Lower lobe of right lung (tissue), 2 donors: ENCODE data around the gene OSTM1. TPM values are rescaled to one million over a fixed set of nuclear protein-coding genes. Genes with fewer than 3 reads are reported as not detected.
A peak's percentile ranks its signal among the peaks of the same experiment; 100 is the strongest.

Experiments
- ATAC-seq, 2 donors: fragments of 200-7000 bp; cut with Tn5 transposase; one replicate each; pipeline ENCODE4 v1.9.1; 2020 to 2022; ENCODE audit warnings: mild to moderate bottlenecking in 2 of 2, moderate library complexity in 2 of 2
- DNase-seq: peaks from one replicate; pipeline ENCODE4 v3.0.0-alpha.2; 2020
- H3K27ac ChIP-seq: fragments of 200-600 bp; one replicate; pipeline ENCODE4 v1.8.0; 2022
- H3K27me3 ChIP-seq: fragments of 200-600 bp; one replicate; pipeline ENCODE4 v1.8.0; 2022; ENCODE audit warnings: low read depth
- H3K36me3 ChIP-seq: fragments of 200-600 bp; one replicate; pipeline ENCODE4 v1.8.0; 2022; ENCODE audit warnings: mild to moderate bottlenecking
- H3K4me1 ChIP-seq: fragments of 200-600 bp; one replicate; pipeline ENCODE4 v1.8.0; 2022
- H3K4me3 ChIP-seq: fragments of 200-600 bp; one replicate; pipeline ENCODE4 v1.8.0; 2022; ENCODE audit warnings: mild to moderate bottlenecking
- H3K9me3 ChIP-seq: fragments of 200-600 bp; one replicate; pipeline ENCODE4 v1.8.0; 2022
- intact Hi-C: fragments of 100-400 bp; cut with DNase I; formaldehyde crosslinking; loops from one replicate; pipeline ENCODE4 v1.11.0; 2022
- total RNA-seq: library from RNA; stranded (reverse); fragmentation: NEBNext Ultra II Directional; extraction: Animal tissue kit (Norgen Biotek cat#: 25700); gene quantifications from one replicate; pipeline ENCODE4 v1.2.1, GENCODE V29; 2021
- TF ChIP-seq, protein P1 (sequence below): fragments of 200-600 bp; IDR thresholded peaks from one replicate; pipeline ENCODE4 v1.8.0; 2022; ENCODE audit warnings: antibody characterized with exemption, mild to moderate bottlenecking
- donor health status: DM: no; HTN: yes; CAD: no; lungs with severe emphysema.

Gene OSTM1
- total RNA-seq, 1 donor from 2014 or later, result 63.8 TPM

DNA sequence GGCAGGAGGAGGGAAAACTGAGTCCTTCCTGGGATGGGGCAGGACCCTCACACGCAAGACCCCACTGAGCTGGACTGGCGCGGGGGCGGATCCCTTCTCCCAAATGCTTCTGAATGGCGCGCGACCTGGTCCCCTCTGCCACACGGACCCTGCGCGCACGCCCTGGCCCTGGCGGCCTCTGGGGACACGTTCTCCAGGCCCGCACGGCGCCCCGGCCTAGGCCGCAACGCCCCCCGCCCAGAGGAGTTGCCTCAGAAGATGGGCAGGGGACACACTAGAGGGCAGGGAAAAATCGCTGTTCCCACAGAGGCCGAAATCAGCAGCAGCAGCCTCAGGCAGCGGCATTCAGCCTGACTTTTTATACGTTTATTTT is 45.2 kb upstream of the OSTM1 start:
- Histone ChIP-seq H3K36me3 (no peaks in the 10 kb centered on the region), H3K27me3 (peaks cover 94% of the 10 kb centered on the region), H3K9me3 (no peaks in the 10 kb centered on the region), H3K4me1 (peaks cover 35% of the 10 kb centered on the region), H3K4me3 (no peak overlapping the region), H3K27ac (no peak overlapping the region)
- ATAC-seq (no peak), DNase-seq (no peak)
- TF ChIP-seq, protein P1, sequence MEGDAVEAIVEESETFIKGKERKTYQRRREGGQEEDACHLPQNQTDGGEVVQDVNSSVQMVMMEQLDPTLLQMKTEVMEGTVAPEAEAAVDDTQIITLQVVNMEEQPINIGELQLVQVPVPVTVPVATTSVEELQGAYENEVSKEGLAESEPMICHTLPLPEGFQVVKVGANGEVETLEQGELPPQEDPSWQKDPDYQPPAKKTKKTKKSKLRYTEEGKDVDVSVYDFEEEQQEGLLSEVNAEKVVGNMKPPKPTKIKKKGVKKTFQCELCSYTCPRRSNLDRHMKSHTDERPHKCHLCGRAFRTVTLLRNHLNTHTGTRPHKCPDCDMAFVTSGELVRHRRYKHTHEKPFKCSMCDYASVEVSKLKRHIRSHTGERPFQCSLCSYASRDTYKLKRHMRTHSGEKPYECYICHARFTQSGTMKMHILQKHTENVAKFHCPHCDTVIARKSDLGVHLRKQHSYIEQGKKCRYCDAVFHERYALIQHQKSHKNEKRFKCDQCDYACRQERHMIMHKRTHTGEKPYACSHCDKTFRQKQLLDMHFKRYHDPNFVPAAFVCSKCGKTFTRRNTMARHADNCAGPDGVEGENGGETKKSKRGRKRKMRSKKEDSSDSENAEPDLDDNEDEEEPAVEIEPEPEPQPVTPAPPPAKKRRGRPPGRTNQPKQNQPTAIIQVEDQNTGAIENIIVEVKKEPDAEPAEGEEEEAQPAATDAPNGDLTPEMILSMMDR, result no peak
- intact Hi-C loops, result loop anchor here (10.0 kb wide), 1 partner anchor 375 kb away; no protein-coding TSS in a partner anchor

DNA sequence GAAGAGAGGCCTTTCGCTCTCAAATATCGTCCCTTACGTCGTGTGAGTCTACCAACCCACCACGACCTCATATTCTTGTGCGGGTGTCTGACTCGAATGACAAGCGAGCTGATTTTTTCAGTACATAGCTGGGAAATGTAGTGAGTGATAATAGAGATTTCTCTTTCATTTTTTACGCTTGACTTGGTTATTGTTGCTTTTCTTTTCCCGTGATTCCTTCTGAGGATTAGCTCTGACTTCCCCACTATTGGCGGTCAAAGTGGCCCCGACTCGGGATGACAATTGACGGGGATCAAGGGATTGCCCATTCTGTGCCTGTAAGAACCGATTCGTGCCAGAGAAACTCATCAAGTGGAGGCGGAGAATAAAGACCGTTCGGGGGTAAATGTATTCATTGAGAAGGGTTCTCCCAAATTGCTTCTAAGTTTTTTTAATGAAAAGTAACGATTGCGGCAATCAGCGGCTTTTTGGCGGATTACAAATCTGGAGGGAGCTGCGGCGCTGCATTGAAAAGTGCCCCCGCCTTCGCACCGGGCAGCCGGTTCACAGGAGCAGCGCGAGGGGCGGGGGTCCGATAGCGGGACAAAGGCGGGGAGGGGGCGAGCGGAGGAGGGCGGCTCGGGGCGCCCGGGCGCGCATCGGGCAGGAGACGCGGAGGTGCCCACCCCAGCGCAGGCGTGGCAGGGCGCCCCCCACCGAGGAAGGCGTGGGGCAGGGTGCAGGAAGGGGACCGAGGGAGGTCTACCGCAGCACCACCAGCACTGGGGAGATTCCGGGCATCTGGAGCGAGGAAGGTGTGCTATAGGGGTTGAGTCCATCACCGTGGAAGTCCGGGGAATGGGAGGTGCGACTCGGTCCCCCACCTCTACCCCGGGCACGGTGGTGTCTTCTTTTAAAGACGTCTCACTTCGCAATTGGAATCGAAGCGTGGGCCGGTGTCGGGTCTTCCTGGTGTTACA is 44.5 kb upstream of the OSTM1 start:
- Histone ChIP-seq H3K4me1 (peaks cover 42% of the 10 kb centered on the region), H3K27ac (no peak overlapping the region), H3K36me3 (no peaks in the 10 kb centered on the region), H3K4me3 (peak overlapping the region; percentile 82), H3K27me3 (peaks cover 94% of the 10 kb centered on the region), H3K9me3 (no peaks in the 10 kb centered on the region)
- intact Hi-C loops, result loop anchor here (10.0 kb wide), 1 partner anchor 376 kb away; no protein-coding TSS in a partner anchor
- TF ChIP-seq, protein P1, result no peak
- no peak for DNase-seq
- ATAC-seq, result no peak

DNA sequence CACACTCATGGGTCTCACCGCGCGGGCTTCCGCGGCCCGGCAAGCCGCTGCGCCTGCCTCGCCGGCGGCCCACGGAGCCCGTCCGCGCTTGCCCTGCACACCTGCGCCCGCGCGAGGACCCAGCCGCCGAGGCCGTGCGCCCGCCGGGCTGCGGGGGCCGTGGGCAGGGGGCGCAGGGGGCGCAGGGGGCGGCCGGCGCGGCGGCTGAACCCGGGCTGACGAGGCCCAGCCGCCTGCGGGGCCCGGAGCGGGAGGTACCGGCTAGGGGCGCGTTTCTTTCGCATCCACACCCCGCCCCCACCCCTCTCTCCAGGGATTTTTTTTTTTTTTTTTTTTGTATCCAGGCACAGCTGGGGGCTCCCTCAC is 43.8 kb upstream of the OSTM1 start:
- peak in 1 of 2 donors; percentile 11 for ATAC-seq
- intact Hi-C loops, result loop anchor here (10.0 kb wide), 1 partner anchor 376 kb away; no protein-coding TSS in a partner anchor
- Histone ChIP-seq H3K4me3 (peak overlapping the region; percentile 82), H3K4me1 (peaks cover 49% of the 10 kb centered on the region), H3K27ac (no peak overlapping the region), H3K27me3 (peaks cover 96% of the 10 kb centered on the region), H3K9me3 (no peaks in the 10 kb centered on the region), H3K36me3 (no peaks in the 10 kb centered on the region)
- TF ChIP-seq, protein P1, result no peak
- DNase-seq, result no peak

DNA sequence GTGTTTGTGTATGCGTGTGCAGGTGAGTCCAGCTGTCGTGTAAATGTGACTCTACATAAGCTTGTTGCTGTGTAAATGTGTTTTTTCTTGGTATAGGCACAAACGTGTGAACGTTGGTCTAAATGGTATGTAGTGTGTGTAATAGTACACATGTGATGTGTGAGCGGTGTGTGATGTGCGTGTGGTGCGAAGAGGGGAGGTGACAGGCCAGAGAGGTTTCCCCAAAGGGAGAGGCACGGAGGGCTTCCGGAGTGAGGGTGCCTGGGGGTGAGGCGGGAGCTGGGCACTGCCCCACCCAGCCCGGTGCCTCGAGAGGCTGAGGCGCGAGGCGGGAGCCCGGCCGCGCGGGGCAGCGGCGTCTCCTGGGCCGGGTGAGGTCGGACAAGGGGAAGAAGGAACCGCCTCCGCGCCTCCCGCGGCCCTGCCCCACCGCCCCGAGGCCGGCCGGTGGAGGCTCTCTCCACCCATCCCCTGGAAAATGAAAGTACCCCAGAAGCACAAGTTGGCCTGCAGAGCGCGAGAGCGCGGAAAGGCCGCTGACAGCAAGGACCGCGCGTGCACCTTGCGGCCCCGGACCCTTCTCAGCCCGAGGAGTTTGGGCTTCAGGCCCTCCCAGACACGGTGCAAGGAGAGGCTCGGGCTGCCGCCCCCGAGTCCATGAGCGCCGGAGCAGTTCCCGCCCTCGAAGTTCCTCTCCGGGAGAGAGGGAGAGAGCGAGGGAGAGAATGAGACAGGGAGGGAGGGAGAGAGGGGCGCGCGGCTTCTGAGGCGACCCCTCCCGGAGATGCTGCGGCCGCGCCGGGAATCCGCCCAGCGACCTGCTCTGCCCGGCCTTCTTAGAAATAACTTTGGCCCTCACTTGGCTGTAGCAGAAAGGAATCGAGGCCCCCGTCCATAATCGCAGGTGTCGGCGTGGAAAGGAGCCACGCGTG is 43.2 kb upstream of the OSTM1 start:
- intact Hi-C loops, result loop anchor here (10.0 kb wide), 1 partner anchor 377 kb away; no protein-coding TSS in a partner anchor
- TF ChIP-seq, protein P1, result peak; percentile 11
- ATAC-seq, result peak; percentile 71 to 76
- Histone ChIP-seq H3K27me3 (peaks cover 94% of the 10 kb centered on the region), H3K27ac (no peak overlapping the region), H3K4me3 (peak overlapping the region; percentile 82), H3K9me3 (no peaks in the 10 kb centered on the region), H3K4me1 (peaks cover 53% of the 10 kb centered on the region), H3K36me3 (no peaks in the 10 kb centered on the region)
- peak; percentile 69 for DNase-seq
